Erythroblast (primary cell): ENCODE data around the gene CYP2A6.

Experiments
- DNase-seq, 2 experiments: peaks; one replicate each; lab custom pipeline; 2025; lab: John Stamatoyannopoulos, UW
- GATA1 ChIP-seq: IDR thresholded peaks from 2 replicates; pipeline ENCODE4 v1.6.1; 2011; ENCODE audit warnings: low read depth, mild to moderate bottlenecking, control low read depth, low read length, moderate library complexity
- POLR2A ChIP-seq: IDR thresholded peaks from 2 replicates; pipeline ENCODE4 v1.6.1; 2011; ENCODE audit warnings: mild to moderate bottlenecking, low read length

Gene CYP2A6

DNA sequence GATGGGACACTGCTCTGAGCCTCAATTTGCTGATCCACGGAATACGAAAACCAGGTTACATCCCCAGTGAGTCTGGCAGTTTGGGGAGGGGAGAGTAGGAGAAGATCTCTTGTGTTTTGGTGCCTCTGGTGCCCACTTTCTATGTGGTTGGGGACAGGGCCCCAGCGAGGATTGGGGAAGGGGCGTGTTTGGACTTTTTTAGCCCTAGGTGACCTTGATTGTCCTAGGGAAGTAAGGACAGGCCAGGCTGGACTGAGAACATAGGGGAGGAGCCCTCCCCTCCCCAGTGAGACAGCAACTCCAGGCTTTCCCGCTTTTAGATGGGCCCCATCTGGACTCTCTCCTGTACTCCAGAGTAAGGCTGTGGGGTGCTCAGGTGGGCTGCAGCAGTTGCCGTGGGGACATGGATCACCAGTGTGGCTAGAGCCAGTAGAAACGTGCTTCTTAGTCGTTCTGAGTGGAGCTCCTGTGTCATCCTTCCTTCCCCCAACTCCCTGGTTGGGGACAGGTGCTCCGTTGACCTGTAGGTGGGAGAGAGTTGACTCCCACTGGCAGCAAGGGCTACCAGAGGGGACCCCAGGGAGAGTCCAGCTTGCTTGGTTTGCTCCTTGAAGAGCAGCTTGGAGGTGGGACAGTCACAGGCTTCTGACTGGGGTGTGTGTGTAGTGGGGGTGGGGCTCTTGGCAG lies 46.9 kb downstream of the CYP2A6 start:
- no peak for DNase-seq
- TF ChIP-seq GATA1 (no peak), POLR2A (no peak)

DNA sequence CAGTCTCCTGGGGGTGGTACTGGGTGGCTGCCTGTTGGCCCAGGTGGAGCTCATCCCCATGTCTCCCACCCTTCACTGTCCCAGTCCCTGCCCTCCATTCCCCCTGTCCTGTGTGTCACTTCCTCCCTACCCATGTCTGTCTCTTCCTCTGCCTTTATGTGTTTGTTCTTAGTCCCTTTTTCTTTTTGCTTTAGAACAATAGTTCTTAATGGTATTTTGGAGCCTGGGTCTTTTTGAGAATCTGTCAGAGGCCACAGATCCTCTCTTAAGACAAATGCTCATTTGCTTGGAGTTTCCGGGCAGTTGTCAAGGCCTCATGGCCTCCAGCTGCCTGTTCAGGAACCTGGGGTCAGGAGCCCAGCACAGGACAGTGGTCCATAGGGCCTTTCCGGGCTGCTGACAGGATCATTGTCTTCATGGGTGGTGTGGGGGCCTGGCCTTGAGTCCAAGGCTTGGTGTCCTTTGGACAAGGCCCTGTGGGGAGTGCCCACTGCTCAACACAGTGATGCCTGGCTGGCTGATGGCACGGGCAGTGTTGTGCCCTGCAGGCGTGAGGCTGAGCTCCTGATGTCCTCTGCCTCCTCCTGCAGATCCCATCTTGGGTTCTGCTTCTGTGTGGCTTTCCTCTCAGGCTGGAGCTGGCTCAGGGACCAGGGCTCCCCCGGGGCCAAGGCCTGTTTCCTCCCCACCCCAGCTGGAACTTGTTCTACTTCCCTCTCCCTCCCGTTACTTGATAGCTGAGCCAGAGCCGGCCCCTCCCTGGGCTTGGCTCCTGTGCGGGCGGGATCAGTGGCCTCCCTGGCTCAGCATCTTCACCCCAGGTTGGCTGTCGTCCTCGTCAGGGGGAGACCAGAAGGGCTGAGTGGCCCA lies 47.7 kb downstream of the CYP2A6 start:
- peak; percentile 37 to 64 for DNase-seq

DNA sequence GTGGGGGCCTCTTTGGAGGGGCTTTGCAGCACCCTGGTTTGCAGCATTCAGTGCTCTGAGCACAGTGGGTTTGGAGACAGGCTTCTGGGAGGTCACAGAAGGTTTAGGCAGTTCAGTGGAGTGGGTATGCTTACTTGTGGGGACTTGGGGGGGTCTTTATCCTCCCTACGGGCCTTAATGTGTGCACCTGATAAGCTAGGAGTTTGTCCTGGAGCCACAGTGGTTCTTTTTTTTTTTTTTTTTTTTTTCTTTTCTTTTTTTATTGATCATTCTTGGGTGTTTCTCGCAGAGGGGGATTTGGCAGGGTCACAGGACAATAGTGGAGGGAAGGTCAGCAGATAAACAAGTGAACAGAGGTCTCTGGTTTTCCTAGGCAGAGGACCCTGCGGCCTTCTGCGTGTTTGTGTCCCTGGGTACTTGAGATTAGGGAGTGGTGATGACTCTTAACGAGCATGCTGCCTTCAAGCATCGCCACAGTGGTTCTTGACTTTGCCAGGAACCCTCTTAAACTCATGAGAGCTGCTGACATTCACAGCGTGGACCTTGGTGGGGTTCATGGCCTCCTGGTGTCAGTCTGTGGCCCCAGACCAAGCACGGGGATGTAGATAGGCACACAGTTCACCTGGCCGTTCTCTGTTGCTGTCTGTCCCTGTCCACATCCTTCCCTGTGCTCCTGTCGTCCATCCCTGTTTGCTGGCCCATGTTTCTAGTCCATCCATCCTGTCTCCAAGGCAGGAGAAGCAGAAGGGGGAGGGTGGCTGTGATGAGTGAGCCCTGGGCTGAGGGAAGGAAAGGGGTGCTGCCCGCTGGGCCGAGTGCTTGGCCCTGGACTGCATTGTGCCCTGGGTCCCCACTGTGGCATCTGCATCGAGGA lies 48.6 kb downstream of the CYP2A6 start:
- TF ChIP-seq GATA1 (no peak), POLR2A (no peak)
- peak; percentile 42 to 62 for DNase-seq

More for the DNA sequence above, 47.7 kb downstream of the CYP2A6 start:
- TF ChIP-seq GATA1: no peak
- no peak for TF ChIP-seq POLR2A

DNA sequence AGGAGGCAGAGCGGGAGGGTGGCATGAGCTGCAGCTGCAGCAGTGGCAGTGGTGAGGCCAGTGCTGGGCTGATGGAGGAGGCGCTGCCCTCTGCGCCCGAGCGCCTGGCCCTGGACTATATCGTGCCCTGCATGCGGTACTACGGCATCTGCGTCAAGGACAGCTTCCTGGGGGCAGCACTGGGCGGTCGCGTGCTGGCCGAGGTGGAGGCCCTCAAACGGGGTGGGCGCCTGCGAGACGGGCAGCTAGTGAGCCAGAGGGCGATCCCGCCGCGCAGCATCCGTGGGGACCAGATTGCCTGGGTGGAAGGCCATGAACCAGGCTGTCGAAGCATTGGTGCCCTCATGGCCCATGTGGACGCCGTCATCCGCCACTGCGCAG lies 49.3 kb downstream of the CYP2A6 start:
- no peak for TF ChIP-seq GATA1
- no peak for TF ChIP-seq POLR2A
- DNase-seq: no peak

GRCh38 chr19:40800339-40800996 lies 49.8 kb downstream of the CYP2A6 start:
- DNase-seq: no peak
- TF ChIP-seq POLR2A (no peak), GATA1 (no peak)

GRCh38 chr19:40799558-40800338 lies 50.5 kb downstream of the CYP2A6 start:
- peak; percentile 49 to 67 for DNase-seq
- no peak for TF ChIP-seq POLR2A
- TF ChIP-seq GATA1: no peak

DNA sequence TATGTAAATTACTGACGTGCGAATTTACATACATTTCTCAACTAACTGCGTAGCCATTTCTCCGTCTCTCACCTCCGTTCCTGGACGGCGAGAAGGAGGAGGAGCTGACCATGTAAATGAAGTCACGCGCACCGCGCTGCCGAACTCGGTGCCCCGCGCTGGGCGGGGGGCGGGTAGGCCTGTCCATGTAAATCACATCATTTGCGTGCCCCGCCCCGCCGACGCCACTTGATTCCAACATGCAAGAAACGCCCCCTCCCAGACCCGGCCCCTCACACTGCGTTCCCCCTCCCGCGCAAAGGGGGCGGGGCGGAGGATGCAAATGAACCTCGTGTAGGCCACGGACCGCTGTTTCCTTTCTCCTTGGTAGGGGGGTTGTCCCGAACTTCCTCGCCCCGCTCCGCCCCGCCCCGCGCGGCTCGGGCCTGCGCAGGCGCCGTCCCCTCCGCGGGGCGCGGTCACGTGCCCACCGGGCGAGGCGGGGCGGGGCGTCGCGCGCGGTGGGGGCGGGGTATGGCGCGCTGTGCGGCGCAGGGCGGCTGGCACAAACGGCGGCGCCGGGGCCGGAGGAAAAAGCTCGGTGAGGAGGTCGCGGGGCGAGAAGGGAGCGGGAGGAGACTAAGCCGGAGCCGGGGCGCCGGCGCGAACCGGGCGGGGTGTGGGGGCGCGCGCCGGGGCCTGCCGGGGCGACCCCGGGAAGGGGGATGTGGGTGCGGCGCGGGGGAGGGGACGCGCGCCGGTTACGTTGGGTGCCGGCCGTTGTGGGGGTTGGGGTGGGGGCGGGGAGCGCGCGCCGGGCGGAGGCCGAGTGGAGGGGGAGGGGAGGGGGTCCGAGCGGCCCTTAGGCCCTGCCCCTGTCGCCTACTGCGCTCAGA lies 51.3 kb downstream of the CYP2A6 start, which contains the start of gene EGLN2:
TSS of gene EGLN2 (plus strand) at position 509 of the 875 bp plus-strand sequence. CDS start 1,382 bp downstream, outside the sequence.
- TF ChIP-seq POLR2A: peak; percentile 46
- TF ChIP-seq GATA1: no peak
- peak; percentile 100 for DNase-seq

DNA sequence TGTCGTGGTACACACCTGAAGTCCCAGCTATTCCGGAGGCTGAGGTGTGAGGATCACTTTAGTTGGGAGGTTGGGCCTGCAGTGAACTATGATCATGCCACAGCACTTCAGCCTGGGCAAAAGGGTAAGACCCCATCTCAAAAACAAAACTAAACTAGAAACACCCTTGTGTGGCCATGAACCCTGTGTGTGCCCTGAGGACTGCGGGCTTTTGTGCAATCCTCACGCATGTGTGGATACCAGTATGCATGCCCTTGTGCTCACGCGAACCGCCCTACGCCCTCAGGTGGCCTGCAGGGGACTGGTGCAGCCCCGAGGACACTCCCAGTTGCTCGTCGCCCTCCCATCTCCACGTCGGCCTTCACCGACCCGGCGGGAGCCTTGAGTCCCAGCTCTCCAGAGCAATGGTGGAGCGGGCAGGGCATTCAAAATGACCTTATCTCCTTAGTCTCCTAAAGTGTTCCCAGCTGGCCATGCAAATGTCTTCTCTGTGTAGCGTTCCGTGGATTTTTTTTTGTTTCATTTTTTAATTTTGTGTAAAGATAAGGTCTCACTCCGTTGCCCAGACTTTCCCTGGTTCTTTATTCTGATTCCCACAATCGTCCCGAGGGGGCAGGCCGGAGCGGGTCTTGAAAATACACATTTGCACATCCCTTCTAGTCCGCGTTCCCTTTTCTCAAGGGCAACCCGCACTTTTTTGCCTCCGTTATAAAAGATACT lies 52.1 kb downstream of the CYP2A6 start:
- no peak for TF ChIP-seq GATA1
- TF ChIP-seq POLR2A: peak; percentile 75
- DNase-seq: peak; percentile 85 to 89

DNA sequence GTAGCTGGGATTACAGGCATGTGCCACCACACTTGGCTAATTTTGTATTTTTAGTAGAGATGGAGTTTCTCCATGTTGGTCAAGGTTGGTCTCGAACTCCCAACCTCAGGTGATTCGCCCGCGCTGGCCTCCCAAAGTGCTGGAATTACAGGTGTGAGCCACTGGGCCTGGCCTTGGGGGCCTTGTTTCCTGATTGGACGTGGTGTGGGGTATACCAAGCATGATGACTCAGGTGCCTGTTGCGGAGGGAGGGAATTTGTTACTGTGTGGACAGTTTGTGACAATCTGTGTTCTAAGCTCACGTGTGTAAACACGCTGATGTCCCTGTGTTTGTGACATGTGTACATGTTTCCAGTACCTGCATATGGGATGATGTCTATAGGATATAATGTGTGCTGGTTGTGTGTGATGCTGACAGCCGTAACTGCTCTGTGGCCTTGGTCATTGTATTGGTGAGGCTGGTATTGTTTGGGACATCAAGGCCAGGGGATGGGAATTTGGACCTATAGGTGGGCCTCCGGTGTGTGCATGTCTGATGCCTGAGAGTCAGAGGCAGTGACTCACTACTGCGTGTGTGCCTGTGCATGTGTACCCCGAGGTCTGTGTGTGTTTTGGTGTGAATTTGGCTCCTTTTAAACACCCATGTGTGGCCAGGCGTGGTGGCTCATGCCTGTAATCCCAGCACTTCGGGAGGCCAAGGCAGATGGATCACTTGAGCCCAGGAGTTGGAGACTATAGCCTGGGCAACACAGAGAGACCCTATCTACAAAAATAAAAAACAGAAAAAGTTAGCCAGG lies 52.9 kb downstream of the CYP2A6 start:
- no peak for TF ChIP-seq POLR2A
- TF ChIP-seq GATA1: no peak
- no peak for DNase-seq
